AG04449 (cell line): ENCODE data around the gene MBIP.

Experiments used
- CTCF ChIA-PET: fragments of 350-600 bp; formaldehyde crosslinking; extraction: SDS; loops from one replicate; lab custom pipeline; 2021; ENCODE audit warnings: antibody characterized with exemption; lab: Yijun Ruan, JAX
- POLR2A ChIA-PET: fragments of 400-600, 350-600 bp; formaldehyde crosslinking; extraction: SDS; loops from one replicate; lab custom pipeline; 2020; ENCODE audit warnings: antibody characterized with exemption, inconsistent platforms; lab: Yijun Ruan, JAX
- DNase-seq: peaks from one replicate; pipeline ENCODE4 v3.0.0-alpha.2; 2010; ENCODE audit warnings: low read depth, low spot score
- H3K4me3 ChIP-seq: 2 replicates; pipeline ENCODE4 v1.5.1; 2011; ENCODE audit warnings: low read depth, mild to moderate bottlenecking, control low read depth, low read length
- CTCF ChIP-seq: IDR thresholded peaks from one replicate; pipeline ENCODE4 v1.5.1; 2011; ENCODE audit warnings: mild to moderate bottlenecking, moderate library complexity, low read length, control low read depth, inconsistent platforms; ENCODE audit not compliant: insufficient read depth; ENCODE audit errors: missing control alignments

MBIP gene

GRCh38 chr14:36320200-36320896, at the start of gene MBIP:
MBIP (minus strand) TSS chr14:36320637; CDS start chr14:36320588, 49 bp downstream.
- peak within 1 kb of the TSS; percentile 88 for H3K4me3 ChIP-seq
- ChIA-PET CTCF (interaction anchor here (0.9 to 2.2 kb wide), 4 partner anchors 19 to 250 kb away, joined by 3 to 14 read pairs (median 4); no protein-coding TSS in a partner anchor), POLR2A (interaction anchor here (0.6 to 1.0 kb wide), 4 partner anchors 28 to 251 kb away, joined by 3 to 7 read pairs (median 4); no protein-coding TSS in a partner anchor)
- TF ChIP-seq CTCF, result no peak
- peak; percentile 78 for DNase-seq

DNA sequence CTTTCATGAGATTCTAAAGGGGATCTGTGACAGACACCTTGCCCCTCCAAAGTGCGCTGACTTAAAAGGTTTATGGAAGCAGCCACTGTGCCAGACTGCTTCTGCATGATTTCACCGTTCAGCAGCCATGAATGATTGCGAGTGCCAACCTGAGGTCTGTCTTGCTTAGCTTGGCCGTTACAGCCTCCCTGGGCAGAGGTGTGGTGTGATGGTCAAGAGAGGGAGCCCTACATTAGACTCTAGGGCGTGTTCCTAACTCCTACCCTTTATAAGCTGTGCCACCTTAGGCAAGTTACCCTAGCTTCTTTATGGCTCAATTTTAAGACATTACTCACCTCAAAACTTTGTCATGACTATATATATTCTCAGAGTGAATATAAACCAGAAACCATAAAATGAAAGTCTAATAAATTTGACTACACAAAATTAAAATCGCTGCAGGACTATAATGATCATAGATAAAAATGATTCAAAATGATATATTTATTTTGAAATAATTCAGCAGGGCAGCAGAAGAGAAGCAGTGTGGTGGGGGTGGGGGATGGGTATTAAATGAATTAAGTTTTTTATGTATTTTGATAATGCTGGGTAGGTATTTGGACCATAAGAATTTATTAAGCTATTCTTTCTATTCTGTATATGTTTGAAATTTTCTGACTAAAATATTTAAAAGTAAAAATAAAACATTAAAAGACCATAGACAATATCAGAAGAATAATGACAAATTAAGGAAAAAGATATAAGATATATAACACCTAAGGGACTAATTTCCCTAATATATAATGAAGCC, 47.7 kb upstream of the MBIP start:
- CTCF ChIA-PET, result interaction anchor here (5.9 kb wide), 1 partner anchor 298 kb away, joined by 27 read pairs; no protein-coding TSS in a partner anchor
- no peak for DNase-seq
- H3K4me3 ChIP-seq, result no peak overlapping the region
- POLR2A ChIA-PET, result no interaction called here
- TF ChIP-seq CTCF, result no peak

DNA sequence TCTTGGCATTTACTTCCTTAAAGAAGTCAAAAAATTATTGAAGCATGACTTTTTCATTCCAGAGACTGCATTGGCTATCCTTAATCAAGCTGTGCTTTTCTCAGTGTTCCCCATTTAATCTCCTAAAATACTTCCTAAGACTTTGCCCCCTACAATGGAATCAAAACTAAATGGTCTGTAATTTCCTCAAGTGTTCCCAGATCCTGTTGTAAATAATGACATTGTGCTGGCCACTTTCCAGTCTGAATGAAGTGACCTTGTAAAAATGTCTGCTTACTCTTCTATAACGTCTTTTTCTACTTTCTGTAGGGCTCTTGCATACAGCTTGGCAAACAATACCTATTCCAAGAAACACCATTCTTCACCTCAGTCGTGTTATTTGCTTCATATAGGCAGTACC, 45.3 kb upstream of the MBIP start:
- ChIA-PET CTCF (interaction anchor here (1.7 to 5.9 kb wide), 2 partner anchors 9 to 296 kb away, joined by 5 to 27 read pairs; no protein-coding TSS in a partner anchor), POLR2A (no interaction called here)
- TF ChIP-seq CTCF, result no peak
- H3K4me3 ChIP-seq, result no peak overlapping the region
- no peak for DNase-seq

DNA sequence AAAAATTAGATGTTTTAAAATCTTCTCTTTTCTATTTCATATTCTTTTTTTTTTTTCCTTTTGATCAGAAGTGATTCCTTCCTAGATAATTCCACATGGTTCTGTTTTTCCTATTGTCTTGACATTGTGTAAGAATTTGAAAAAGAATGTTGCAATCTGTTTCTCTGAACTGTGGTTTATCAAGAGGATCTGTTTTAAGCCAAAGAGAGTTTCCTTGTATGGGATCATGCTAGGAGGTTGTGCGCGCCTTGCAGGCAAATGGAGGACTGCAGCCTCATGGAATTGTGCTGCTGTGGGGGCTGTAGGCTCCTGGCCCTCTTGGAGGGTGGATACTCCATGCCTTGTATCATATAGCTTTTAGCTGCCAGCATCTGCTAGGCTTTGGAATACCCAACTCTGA, 43.3 kb upstream of the MBIP start:
- H3K4me3 ChIP-seq, result no peak overlapping the region
- DNase-seq, result no peak
- CTCF ChIA-PET, result no interaction called here
- POLR2A ChIA-PET, result no interaction called here
- no peak for TF ChIP-seq CTCF

DNA sequence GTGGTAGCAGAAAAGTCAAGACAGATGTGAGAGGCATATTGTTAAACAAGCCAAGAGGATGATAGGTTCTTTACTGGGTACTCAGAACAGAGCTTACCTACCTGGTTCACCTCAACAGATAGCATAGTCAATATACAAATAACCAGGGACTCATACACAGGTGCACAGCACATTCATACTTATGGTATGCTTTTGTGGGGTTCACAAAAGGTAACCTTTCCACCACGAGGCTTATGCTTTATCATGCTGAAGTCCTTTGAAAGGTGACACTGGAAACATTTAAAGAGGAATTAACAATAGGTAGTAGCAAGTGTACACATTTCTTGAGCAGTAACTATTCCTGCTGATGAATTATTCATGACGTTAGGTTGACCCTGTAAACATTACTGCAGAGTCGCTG, 42.2 kb upstream of the MBIP start:
- ChIA-PET POLR2A (no interaction called here), CTCF (no interaction called here)
- TF ChIP-seq CTCF, result no peak
- no peak for DNase-seq
- no peak overlapping the region for H3K4me3 ChIP-seq
